Colon (tissue), 2 donors: ENCODE data around the gene DENND4C.
"Not testable (repeated sequence)": the region's sequence is repeated elsewhere in the genome, so short reads cannot be mapped to it uniquely, and the experiment has no call there.

Experiments used
- FAIRE-seq: peaks from 2 replicates; lab custom pipeline; 2012; peaks lifted over from hg19 to GRCh38; lab: Jason Lieb, UNC
- donor health status: control.
- donor health status: control.

The DENND4C gene

GRCh38 chr9:19266778-19267384, 36.4 kb downstream of the DENND4C start:
- not testable (repeated sequence) for FAIRE-seq

- FAIRE-seq: no peak
Measured at GRCh38 chr9:19269582-19269981, 39.1 kb downstream of the DENND4C start.

GRCh38 chr9:19270421-19270949, 40.0 kb downstream of the DENND4C start:
- FAIRE-seq: no peak

- FAIRE-seq: no peak
Measured at GRCh38 chr9:19271081-19271480, 40.6 kb downstream of the DENND4C start.

GRCh38 chr9:19281801-19282200, 51.3 kb downstream of the DENND4C start:
- FAIRE-seq: peak; percentile 24

- no peak for FAIRE-seq
Measured at GRCh38 chr9:19283072-19283710, 52.7 kb downstream of the DENND4C start.

GRCh38 chr9:19284729-19285128, 54.2 kb downstream of the DENND4C start:
- no peak for FAIRE-seq

- no peak for FAIRE-seq
Measured at GRCh38 chr9:19286634-19287188, 56.2 kb downstream of the DENND4C start.

- no peak for FAIRE-seq
Measured at GRCh38 chr9:19288081-19288480, 57.6 kb downstream of the DENND4C start.

GRCh38 chr9:19290103-19290502, 59.6 kb downstream of the DENND4C start:
- no peak for FAIRE-seq

GRCh38 chr9:19294219-19294618, 63.7 kb downstream of the DENND4C start:
- no peak for FAIRE-seq

- no peak for FAIRE-seq
Measured at GRCh38 chr9:19298436-19299000, 68.0 kb downstream of the DENND4C start.

GRCh38 chr9:19303216-19303615, 72.7 kb downstream of the DENND4C start:
- FAIRE-seq: no peak

GRCh38 chr9:19306568-19306967, 76.1 kb downstream of the DENND4C start:
- FAIRE-seq: no peak

GRCh38 chr9:19310246-19310645, 79.8 kb downstream of the DENND4C start:
- FAIRE-seq: no peak

GRCh38 chr9:19313573-19313972, 83.1 kb downstream of the DENND4C start:
- FAIRE-seq: no peak

- FAIRE-seq: no peak
Measured at GRCh38 chr9:19320495-19320894, 90.0 kb downstream of the DENND4C start.

GRCh38 chr9:19331877-19332276, 101.4 kb downstream of the DENND4C start:
- FAIRE-seq: no peak

GRCh38 chr9:19336166-19336565, 105.7 kb downstream of the DENND4C start:
- no peak for FAIRE-seq

GRCh38 chr9:19342947-19343346, 112.5 kb downstream of the DENND4C start:
- no peak for FAIRE-seq

GRCh38 chr9:19358701-19359100, 128.2 kb downstream of the DENND4C start:
- no peak for FAIRE-seq

GRCh38 chr9:19369107-19369506, 138.6 kb downstream of the DENND4C start:
- no peak for FAIRE-seq

GRCh38 chr9:19371942-19372341, 141.4 kb downstream of the DENND4C start:
- FAIRE-seq: no peak
